Ovary (tissue), 9 donors: Measurements from ENCODE around the gene SH3BP4. TPM values are rescaled to one million over a fixed set of nuclear protein-coding genes. Genes with fewer than 3 reads are reported as not detected.

Experiments used
- DNase-seq, 5 donors: peaks; one replicate each; pipeline ENCODE4 v3.0.0-alpha.2; 2019 to 2020
- H3K27ac ChIP-seq, 2 donors: fragments of 200-600 bp; one replicate each; pipeline versions ENCODE4 v1.5.1 to v1.8.0; 2019 to 2022
- H3K27me3 ChIP-seq: fragments of 200-600 bp; one replicate; pipeline ENCODE4 v1.8.0; 2022
- H3K36me3 ChIP-seq: fragments of 200-600 bp; sonication (generic); one replicate; pipeline ENCODE4 v1.5.1; 2019
- H3K4me1 ChIP-seq: one replicate; pipeline ENCODE4 v1.8.1; 2013; ENCODE audit warnings: mild to moderate bottlenecking, moderate library complexity; ENCODE audit not compliant: insufficient read depth
- H3K4me3 ChIP-seq: fragments of 200-600 bp; sonication (generic); one replicate; pipeline ENCODE4 v1.5.1; 2017
- H3K9me3 ChIP-seq, 2 donors: fragments of 200-600 bp in 1 of 2; sonication (generic) in 1 of 2; one replicate each; pipeline versions ENCODE4 v1.5.1 to v1.8.1; 2013 to 2019; ENCODE audit warnings: mild to moderate bottlenecking in 1 of 2, moderate library complexity in 1 of 2
- CTCF ChIP-seq, 3 donors: fragments of 450-650 bp in 2 of 3; fragments of 200-600 bp in 1 of 3; IDR thresholded peaks; one replicate each; pipeline versions ENCODE4 v1.5.1 to v1.8.0; 2016 to 2022; ENCODE audit warnings: antibody characterized with exemption in 3 of 3, mild to moderate bottlenecking in 1 of 3
- EP300 ChIP-seq: sonication (generic); formaldehyde crosslinking; IDR thresholded peaks from one replicate; pipeline ENCODE4 v1.6.1; 2017; ENCODE audit warnings: antibody characterized with exemption
- POLR2A ChIP-seq: fragments of 450-650 bp; IDR thresholded peaks from one replicate; pipeline ENCODE4 v1.6.1; 2017; ENCODE audit warnings: antibody characterized with exemption, mild to moderate bottlenecking, moderate library complexity
- WGBS, 3 donors: extraction: QIAGEN DNeasy Blood & Tissue Kit in 1 of 3; methylation state at CpG; one replicate each; pipeline versions ENCODE4 v1.1.5 to v1.1.7; 2013 to 2017; 5-methylcytosine and 5-hydroxymethylcytosine counted together
- intact Hi-C, 4 donors: fragments of 100-400 bp; cut with DNase I; formaldehyde crosslinking; loops; one replicate each; pipeline versions ENCODE4 v1.11.0 to v1.15.1; 2022 to 2023
- polyA plus RNA-seq, 2 donors: library from polyadenylated mRNA; stranded (reverse); fragments of 200-250 nt in 1 of 2; fragments of 350-450 nt in 1 of 2; fragmentation: Illumina TruSeq in 1 of 2; extraction: RNeasy Lipid Tissue Mini Kit (QIAGEN cat#74804) in 1 of 2; gene quantifications; one replicate each; pipeline ENCODE4 v1.2.3, GENCODE V29; 2013 to 2014
- total RNA-seq, 7 donors: library from RNA; depleted of rRNA in 2 of 7; stranded (reverse); fragments of >200 nt in 2 of 7; fragmentation: NEBNext Ultra II Directional in 3 of 7; extraction: Animal tissue kit (Norgen Biotek cat#: 25700) in 3 of 7; gene quantifications; one replicate each; pipeline versions ENCODE4 v1.1.0 to v1.2.4, GENCODE V29; 2016 to 2023
- donor health status: DM: no; HTN: no; CAD: no; lungs with moderate emphysema.
- donor health status: DM: no; HTN: no; CAD: no.
- donor health status: Bipolar disorder and iron deficiency.
- donor health status: DM: yes; HTN: yes; CAD: no.
- donor health status: DM: no; HTN: no; CAD: no.
- donor health status: DM: yes; HTN: yes; CAD: no.

Gene SH3BP4
- total and polyA plus RNA-seq, 9 donors: 20.3 to 44.9 (median 36.9) TPM

GRCh38 chr2:235051436-235052260, 99.8 kb downstream of the SH3BP4 start:
- Histone ChIP-seq H3K27me3 (no peaks in the 10 kb centered on the region), H3K27ac (no peak overlapping the region), H3K4me3 (no peak overlapping the region), H3K36me3 (no peaks in the 10 kb centered on the region), H3K4me1 (no peaks in the 10 kb centered on the region), H3K9me3 (no peaks in the 10 kb centered on the region)
- peak in 1 of 5 donors; percentile 8 for DNase-seq
- no peak for TF ChIP-seq CTCF (IDR thresholded peaks at IDR 0.05)
- WGBS, 3 donors: 74 to 84% (median 75%) methylated on average over 18 of the region's 18 CpGs
- intact Hi-C loops: no loop called here

DNA sequence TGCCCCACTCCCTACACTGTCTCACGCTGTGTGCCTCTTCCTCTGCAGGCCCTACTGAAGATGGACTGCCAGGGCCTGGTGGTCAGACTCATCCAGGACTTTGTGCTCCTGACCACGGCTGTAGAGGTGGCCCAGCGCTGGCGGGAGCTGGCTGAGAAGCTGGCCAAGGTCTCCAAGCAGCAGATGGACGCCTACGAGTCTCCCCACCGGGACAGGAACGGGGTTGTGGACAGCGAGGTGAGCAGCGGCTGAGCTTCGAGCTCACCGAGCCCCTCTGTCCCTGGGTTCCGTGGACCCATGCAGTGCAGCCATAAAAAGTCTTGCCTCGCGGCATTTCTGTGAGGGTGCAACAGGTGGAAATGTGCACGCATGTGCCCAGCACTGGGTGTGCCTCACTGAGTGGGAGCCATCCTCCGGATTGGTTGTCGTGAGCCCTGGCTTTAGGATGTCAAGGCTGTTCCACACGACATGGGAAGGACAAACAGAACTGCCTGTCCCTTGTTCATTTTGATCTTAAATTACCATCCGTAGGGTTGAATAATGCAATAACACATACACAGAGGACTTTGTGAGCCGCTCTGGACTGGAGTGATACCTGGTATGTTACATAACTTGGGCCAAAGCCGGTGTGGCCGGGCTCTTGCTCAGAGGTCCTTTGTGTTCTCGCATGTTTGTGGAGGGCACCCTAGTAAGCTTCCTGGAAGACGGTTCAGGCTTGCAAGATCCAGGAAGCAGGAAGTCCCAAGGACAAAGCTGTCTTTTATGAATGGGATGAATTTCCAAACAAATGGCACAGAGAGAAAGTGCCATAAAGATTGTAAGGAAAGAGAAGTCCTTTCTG, 100.9 kb downstream of the SH3BP4 start:
- no peaks in the 10 kb centered on the region for H3K36me3 ChIP-seq
- no peak overlapping the region for H3K27ac ChIP-seq
- DNase-seq: peak in 1 of 5 donors; percentile 11
- H3K4me3 ChIP-seq: no peak overlapping the region
- WGBS, 3 donors: 86 to 92% (median 88%) methylated on average over 25 of the region's 25 CpGs
- no peaks in the 10 kb centered on the region for H3K9me3 ChIP-seq
- TF ChIP-seq EP300: no peak
- no peak for TF ChIP-seq POLR2A
- TF ChIP-seq CTCF (IDR thresholded peaks at IDR 0.05): no peak
- intact Hi-C loops: no loop called here
- H3K4me1 ChIP-seq: no peaks in the 10 kb centered on the region
- H3K27me3 ChIP-seq: no peaks in the 10 kb centered on the region

GRCh38 chr2:235053651-235054050, 101.8 kb downstream of the SH3BP4 start:
- WGBS, 3 donors: 72 to 76% (median 75%) methylated on average over 16 of the region's 16 CpGs
- Histone ChIP-seq H3K4me1 (no peaks in the 10 kb centered on the region), H3K36me3 (no peaks in the 10 kb centered on the region), H3K27me3 (no peaks in the 10 kb centered on the region), H3K9me3 (no peaks in the 10 kb centered on the region), H3K4me3 (no peak overlapping the region), H3K27ac (no peak overlapping the region)
- intact Hi-C loops: no loop called here
- TF ChIP-seq CTCF (IDR thresholded peaks at IDR 0.05): no peak
- TF ChIP-seq POLR2A: no peak
- no peak for TF ChIP-seq EP300
- DNase-seq: no peak

- peak in 1 of 5 donors; percentile 3 for DNase-seq
- WGBS, 3 donors: 78 to 86% (median 81%) methylated on average over 5 of the region's 5 CpGs
- intact Hi-C loops: no loop called here
These were observed 102.7 kb downstream of the SH3BP4 start for GRCh38 chr2:235054475-235054874.

More at GRCh38 chr2:235054475-235054874, 102.7 kb downstream of the SH3BP4 start:
- no peak overlapping the region for H3K4me3 ChIP-seq
- no peak for TF ChIP-seq POLR2A
- no peaks in the 10 kb centered on the region for H3K9me3 ChIP-seq
- no peaks in the 10 kb centered on the region for H3K36me3 ChIP-seq
- no peaks in the 10 kb centered on the region for H3K27me3 ChIP-seq
- H3K27ac ChIP-seq: no peak overlapping the region
- H3K4me1 ChIP-seq: no peaks in the 10 kb centered on the region
